HG03095 (cell line): Measurements from ENCODE around the gene WNT3A.
"Not testable (repeated sequence)": the region's sequence is repeated elsewhere in the genome, so short reads cannot be mapped to it uniquely, and the experiment has no call there.

Experiments used
- ATAC-seq: cut with Tn5 transposase; IDR thresholded peaks from one replicate; pipeline ENCODE4 v1.9.1; 2021; ENCODE audit warnings: moderate library complexity; ENCODE audit not compliant: unreplicated experiment

Gene WNT3A, protein sequence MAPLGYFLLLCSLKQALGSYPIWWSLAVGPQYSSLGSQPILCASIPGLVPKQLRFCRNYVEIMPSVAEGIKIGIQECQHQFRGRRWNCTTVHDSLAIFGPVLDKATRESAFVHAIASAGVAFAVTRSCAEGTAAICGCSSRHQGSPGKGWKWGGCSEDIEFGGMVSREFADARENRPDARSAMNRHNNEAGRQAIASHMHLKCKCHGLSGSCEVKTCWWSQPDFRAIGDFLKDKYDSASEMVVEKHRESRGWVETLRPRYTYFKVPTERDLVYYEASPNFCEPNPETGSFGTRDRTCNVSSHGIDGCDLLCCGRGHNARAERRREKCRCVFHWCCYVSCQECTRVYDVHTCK

GRCh38 chr1:228006786-228007048, at the start of gene WNT3A:
WNT3A (plus strand) TSS chr1:228006998; CDS start chr1:228007129, 131 bp downstream.
- no peak for ATAC-seq

DNA sequence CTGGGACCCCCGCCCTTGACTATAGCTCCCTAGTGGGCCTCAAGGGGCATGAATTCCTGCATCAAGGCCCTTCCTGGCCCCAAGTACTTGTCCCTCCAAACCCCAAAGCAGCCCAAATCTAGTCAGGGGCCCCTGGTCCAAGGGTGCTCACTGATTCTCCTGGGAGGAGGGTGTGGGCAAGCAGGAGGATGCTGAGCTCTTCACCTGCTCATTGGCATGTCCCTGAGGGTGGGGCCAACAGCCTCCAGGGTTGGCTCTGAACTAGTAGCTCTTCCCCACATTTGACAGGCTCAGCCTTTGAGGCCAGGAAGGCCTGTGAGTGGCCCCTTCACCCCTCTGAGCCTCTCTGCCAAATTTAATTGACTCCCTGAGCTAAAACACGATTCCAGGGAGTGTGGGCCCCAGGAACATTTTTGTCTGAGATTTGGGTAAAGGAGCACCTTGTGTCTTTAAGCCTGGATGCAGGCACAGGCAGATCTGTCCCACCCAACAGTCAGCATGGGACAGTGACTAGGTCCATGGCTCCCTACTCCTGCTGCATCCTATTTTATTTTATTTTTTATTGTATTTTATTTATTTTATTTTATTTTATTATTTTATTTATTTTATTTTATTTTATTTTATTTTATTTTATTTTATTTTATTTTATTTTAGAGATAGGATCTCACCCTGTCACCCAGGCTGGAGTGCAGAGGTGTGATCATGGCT, 48.0 kb upstream of the WNT3A start:
- no peak for ATAC-seq

DNA sequence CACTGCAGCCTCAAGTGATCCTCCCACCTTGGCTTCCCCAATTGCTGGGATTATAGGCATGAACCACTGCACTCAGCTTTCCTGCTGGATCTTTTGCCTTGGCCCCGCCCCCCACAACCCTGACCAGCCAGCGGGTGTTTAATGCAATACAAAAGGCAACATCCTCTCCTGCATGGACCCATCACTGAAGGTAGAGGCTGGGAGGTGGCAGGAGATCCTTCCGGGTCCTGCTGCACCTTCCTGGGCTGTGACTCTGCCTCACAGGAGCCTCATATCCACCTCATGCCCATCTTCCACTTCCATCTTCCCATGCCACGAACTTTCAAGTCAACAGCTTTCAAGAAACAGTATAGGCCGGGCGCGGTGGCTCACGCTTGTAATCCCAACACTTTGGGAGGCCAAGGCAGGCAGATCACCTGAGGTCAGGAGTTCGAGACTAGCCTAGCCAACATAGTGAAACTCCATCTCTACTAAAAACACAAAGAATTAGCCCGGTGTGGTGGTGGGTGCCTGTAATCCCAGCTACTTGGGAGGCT, 47.4 kb upstream of the WNT3A start:
- no peak for ATAC-seq

DNA sequence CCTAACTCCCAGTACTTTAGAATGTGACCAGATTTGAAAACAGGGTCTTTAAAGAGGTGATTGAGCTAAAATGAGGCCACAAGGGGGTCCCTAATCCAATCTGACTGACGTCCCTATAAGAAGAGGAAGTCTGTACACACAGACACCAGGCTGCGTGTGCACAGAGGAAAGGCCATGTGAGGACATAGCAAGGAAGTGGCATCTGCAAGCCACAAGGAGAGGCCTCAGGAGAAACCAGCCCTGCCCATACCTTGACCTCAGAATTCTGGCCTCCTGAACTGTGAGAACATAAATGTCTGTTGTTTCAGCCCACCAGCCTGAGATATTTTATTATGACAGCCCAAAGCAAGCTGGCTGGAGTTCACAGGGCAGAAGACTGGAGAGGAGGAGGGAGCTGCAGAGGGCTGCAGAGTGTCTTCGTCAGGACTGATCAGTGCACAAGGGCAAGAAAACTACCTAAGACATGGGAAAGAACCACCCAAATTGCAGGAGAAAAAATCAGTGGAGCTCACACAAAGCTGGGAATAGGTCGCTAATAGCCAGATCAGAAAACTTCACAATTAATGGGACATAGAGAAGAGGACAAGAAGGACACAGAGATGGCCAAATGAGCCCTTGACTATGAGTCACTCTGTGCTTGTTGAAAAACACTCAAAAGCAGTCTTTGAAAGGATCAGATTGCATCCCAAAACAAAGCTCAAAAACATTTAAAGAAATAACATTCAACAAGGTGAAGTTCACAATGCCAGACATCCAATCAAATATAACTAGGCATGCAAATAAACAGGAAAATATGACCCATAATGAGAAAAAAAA, 44.9 kb upstream of the WNT3A start:
- ATAC-seq, result no peak

DNA sequence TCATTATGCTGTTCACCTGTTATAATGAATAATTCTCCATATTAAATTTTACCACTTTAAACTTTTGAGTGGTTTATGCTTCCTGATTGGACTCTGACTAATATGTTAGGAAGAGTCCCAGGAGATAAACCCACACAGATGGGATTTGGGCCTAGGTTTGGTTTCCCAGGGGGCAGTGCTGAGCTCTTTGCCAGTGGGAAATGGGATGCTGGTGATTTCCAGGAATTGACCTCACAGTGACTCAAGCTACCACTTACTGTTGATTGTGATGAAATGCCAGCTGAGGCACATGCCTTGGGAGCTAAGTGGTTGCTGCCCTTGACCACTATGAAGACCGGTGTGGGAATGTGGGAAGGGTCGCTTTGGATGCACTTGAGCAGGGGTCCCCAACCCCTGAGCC, 40.1 kb upstream of the WNT3A start:
- ATAC-seq, result not testable (repeated sequence)

DNA sequence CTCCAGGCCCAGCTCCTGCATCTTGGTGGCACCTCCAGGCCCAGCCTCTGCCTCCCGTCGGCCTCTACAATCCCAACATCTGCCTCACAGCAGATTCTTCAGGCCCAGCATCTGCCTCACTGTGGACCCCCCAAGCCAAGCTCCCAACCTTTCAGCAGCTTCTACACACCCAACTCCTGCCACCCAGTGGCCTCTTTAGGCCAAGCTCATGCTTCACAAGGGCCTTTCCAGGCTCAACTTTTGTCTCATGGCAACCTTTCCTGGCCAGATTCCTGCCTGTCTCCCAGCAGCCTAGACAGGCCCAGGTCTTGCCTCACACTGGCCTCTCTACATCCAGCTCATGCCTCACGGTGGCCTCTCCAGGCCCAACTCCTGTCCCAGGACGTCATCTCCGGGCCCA, 39.0 kb upstream of the WNT3A start:
- ATAC-seq, result not testable (repeated sequence)

DNA sequence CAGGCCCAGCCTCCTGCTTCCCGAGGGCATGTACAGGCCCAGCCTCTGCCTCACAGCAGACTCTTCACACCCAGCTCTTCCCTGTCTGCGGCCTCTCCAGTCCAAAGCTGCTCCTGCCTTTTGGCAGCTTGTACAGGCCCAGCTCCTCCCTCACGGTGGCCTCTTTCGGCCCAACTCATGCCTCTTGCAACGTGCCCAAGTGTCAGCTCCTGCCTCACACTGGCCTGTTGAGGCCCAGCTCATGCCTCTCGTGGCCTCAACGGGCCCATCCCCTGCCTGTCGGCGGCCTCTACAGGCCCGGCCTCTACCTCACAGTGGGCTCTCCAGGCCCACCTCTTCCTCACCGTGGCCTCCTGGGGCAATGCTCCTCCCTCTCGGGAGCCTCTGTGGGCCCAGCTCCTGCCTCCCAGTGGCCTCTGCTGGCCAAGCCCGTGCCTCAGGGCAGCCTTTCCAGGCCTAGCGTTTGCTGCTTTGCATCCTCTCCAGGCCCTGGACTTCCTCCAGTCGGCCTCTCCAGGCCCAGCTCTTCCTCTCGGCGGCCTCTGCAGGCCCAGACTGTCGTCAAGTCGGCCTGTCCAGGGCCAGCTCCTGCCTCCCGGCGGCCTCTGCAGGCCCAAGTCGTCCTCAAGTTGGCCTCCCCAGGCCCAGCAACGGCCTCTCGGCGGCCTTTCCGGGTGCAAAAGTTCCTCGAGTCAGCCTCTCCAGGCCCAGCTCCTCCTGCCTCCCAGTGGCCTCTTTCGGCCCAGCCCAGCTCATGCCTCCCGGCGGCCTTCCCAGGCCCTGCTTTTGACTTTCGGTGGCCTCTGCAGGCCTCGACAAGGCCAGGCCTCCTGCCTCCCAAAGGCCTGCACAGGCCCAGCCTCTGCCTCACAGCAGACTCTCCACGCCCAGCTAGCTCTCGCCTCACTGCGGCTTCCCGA, 36.5 kb upstream of the WNT3A start:
- ATAC-seq, result not testable (repeated sequence)

GRCh38 chr1:227971216-227971615, 35.6 kb upstream of the WNT3A start:
- ATAC-seq, result not testable (repeated sequence)

GRCh38 chr1:227971643-227972282, 35.0 kb upstream of the WNT3A start:
- not testable (repeated sequence) for ATAC-seq

DNA sequence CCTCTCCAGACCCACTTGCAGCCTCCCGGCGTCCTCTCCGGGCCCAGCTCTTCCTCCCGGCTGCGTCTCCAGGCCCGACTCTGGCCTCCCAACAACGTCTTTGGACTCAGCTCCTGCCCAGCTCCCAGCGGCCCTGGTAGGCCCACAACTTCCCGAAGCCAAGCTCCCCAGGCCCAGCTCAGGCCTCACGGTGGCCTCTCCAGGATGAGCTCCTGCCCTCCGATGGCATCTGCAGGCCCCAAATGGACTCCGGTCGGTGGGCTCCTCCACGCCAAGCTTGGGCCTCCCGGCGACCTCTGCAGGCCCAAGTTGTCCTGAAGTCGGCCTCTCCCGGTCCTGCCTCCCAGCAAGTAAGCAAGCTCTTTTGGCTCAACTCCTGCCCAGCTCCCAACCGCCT, 34.5 kb upstream of the WNT3A start:
- ATAC-seq, result not testable (repeated sequence)

- ATAC-seq, result not testable (repeated sequence)
Observed at GRCh38 chr1:227972843-227973374, 33.9 kb upstream of the WNT3A start.

DNA sequence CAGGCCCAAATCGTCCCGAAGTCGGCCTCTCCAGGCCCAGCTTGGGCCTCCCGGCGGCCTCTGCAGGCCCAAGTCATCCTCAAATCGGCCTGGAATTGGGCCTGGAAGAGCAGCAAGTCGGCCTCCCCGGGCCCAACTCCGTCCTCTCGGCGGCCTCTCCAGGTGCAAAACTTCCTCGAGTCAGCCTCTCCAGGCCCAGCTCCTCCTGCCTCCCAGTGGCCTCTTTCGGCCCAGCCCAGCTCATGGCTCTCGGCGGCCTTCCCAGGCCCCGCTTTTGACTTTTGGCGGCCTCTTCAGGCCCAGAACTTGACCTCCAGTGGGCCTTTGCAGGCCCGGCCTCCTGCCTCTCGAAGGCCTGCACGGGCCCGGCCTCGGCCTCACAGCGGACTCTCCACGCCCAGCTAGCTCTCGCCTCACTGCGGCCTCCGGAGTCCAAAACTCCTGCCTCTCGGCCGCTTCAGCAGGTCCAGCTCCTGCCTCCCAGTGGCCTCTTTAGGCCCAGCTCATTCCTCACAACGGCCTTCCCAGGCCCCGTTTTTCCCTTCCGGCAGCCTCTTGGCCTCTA, 33.0 kb upstream of the WNT3A start:
- ATAC-seq, result not testable (repeated sequence)

GRCh38 chr1:227975583-227976283, 31.1 kb upstream of the WNT3A start:
- ATAC-seq, result not testable (repeated sequence)

DNA sequence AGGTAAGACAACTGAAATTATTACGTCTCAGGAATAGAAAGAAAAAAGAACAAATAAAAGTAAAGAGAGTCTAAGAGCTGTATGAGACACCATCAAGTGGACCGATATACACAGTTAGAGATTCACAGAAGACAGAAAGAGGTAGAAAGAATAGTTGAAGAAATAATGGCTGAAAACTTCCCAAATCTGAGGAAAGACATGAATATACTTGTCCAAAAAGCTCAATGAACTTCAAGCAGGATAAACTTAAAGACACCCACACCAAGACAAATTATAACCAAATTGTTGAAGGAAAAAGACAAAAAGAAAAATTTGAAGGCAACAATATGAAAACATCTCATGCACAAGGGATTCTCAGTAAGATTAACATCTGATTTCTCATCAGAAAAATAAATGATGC, 19.6 kb upstream of the WNT3A start:
- no peak for ATAC-seq

GRCh38 chr1:227994632-227995300, 12.0 kb upstream of the WNT3A start:
- no peak for ATAC-seq

DNA sequence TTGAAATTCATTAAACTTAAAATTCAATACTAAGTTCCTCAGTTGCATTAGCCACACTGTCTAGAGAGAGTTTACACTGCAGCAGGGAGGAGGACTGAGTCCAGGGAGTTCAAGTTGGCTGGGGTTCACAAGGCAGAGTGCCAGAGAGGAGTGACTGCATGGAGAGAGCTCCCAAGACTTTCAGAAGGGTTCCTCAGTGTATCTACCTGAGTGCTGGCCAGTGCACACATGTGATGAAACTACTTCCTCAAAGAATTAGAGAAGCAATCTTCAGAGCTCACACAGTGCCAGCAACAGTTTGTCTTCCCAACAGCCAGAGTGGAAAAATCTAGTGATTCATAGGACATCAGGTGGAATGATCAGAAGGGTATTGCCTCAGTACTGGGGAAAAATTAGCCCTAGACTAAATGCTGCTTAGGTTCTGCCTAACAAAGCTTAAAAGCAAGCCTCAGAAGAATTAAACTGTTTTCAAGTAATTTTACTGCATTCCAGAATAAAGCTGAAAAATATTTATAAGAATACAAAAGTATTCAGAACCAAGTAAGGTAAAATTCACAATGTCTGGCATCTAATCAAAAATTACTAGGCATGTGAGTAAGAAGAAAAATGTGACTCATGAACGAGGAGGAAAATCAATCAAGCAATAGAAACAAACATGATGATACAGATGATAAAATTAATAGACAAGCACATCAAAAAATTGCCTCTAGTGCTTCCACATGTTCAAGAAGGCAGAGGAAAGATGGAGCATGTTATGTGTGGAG, 10.4 kb upstream of the WNT3A start:
- ATAC-seq, result no peak

GRCh38 chr1:227998374-227999055, 8.3 kb upstream of the WNT3A start:
- no peak for ATAC-seq
